ENCODE data around the gene UBE2J2. TPM values are rescaled to one million over a fixed set of nuclear protein-coding genes. Genes with fewer than 3 reads are reported as not detected.

UBE2J2 gene
- total RNA-seq, 1 experiment from 2014 or later, result 83.4 TPM

DNA sequence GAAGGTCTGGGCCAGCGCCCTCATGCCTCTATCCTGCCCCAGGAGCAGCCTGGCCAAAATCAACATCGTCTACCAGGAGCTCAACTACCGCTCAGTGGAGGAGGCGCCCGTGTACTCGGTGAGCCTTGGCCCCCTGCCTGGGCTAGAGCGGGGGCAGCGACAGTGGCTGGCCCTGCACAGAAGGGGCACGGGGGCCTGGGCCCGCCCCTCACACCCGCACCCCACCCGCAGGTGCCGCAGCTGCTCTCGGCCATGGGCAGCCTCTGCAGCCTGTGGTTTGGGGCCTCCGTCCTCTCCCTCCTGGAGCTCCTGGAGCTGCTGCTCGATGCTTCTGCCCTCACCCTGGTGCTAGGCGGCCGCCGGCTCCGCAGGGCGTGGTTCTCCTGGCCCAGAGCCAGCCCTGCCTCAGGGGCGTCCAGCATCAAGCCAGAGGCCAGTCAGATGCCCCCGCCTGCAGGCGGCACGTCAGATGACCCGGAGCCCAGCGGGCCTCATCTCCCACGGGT is 17.4 kb upstream of the UBE2J2 start:
- H3K23me2 ChIP-seq (ENCODE audit: insufficient read length, low read depth, low read length, poor library complexity, severe bottlenecking), result peaks cover 4% of the 10 kb centered on the region
- Mint-ChIP-seq H3K27me3 (ENCODE audit: low read depth) (peaks cover 2% of the 10 kb centered on the region), H3K9me3 (peaks cover 2 to 10% of the 10 kb centered on the region in 2 experiments; a peak in 2 of 5 replicates), H3K36me3 (ENCODE audit: insufficient read depth in 1 of 3, low read depth in 3 of 3) (no peaks in the 10 kb centered on the region), H3K27ac (no peak overlapping the region), H3K4me1 (peaks cover 0 to 9% of the 10 kb centered on the region in 2 experiments; a peak in 2 of 4 replicates), H3K4me3 (no peak overlapping the region)
- no peaks in the 10 kb centered on the region for H3K79me1 ChIP-seq (ENCODE audit: insufficient read depth, low read depth, low read length, poor library complexity, severe bottlenecking)
- no peaks in the 10 kb centered on the region for H3K27me3 ChIP-seq (ENCODE audit: insufficient read depth, low read length)
- no peak overlapping the region for H2AFZ ChIP-seq (ENCODE audit: low read length)
- H3K23ac ChIP-seq (ENCODE audit: insufficient read length, low read depth, low read length), result no peak overlapping the region
- no peak overlapping the region for H3K18ac ChIP-seq (ENCODE audit: insufficient read length, low read depth, low read length)
- no peak overlapping the region for H3K9ac ChIP-seq (ENCODE audit: extremely low read depth, insufficient read length, low read length)
- no peaks in the 10 kb centered on the region for H4K20me1 ChIP-seq (ENCODE audit: control insufficient read depth, insufficient read depth, insufficient read length)
- H3T11ph ChIP-seq (ENCODE audit: low read length), result no peak overlapping the region
- no peaks in the 10 kb centered on the region for H3K79me2 ChIP-seq (ENCODE audit: insufficient read depth, low read length)
- WGBS (ENCODE audit: extremely low coverage, insufficient read length, low lambda C conversion rate), result no CpG with 5 or more reads among the region's 28 CpGs
- no peak overlapping the region for H4K5ac ChIP-seq (ENCODE audit: insufficient read length, low read depth, low read length)
- no peaks in the 10 kb centered on the region for H3K4me1 ChIP-seq (ENCODE audit: insufficient read depth, low read length)
- no peak overlapping the region for H3K4me2 ChIP-seq (ENCODE audit: insufficient read depth, insufficient read length, low read length)
- H3K27ac ChIP-seq (ENCODE audit: insufficient read length, low read depth, low read length), result no peak overlapping the region
- no peak overlapping the region for H3K14ac ChIP-seq (ENCODE audit: insufficient read depth, low read length)
- H2BK5ac ChIP-seq (ENCODE audit: insufficient read length, low read length), result no peak overlapping the region
- H2BK20ac ChIP-seq (ENCODE audit: low read depth, low read length, poor library complexity, severe bottlenecking), result no peak overlapping the region
- no peak overlapping the region for H4K8ac ChIP-seq (replicated peaks; ENCODE audit: insufficient read length, low read depth, low read length)
- TF ChIP-seq, protein P1, sequence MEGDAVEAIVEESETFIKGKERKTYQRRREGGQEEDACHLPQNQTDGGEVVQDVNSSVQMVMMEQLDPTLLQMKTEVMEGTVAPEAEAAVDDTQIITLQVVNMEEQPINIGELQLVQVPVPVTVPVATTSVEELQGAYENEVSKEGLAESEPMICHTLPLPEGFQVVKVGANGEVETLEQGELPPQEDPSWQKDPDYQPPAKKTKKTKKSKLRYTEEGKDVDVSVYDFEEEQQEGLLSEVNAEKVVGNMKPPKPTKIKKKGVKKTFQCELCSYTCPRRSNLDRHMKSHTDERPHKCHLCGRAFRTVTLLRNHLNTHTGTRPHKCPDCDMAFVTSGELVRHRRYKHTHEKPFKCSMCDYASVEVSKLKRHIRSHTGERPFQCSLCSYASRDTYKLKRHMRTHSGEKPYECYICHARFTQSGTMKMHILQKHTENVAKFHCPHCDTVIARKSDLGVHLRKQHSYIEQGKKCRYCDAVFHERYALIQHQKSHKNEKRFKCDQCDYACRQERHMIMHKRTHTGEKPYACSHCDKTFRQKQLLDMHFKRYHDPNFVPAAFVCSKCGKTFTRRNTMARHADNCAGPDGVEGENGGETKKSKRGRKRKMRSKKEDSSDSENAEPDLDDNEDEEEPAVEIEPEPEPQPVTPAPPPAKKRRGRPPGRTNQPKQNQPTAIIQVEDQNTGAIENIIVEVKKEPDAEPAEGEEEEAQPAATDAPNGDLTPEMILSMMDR (conservative IDR thresholded peaks at IDR 0.05), result no peak
- no peak overlapping the region for H2BK120ac ChIP-seq (ENCODE audit: low read depth, low read length, poor library complexity, severe bottlenecking)
- no peak for DNase-seq
- no peak overlapping the region for H2BK15ac ChIP-seq (ENCODE audit: low read depth, low read length)
- H3K56ac ChIP-seq (ENCODE audit: insufficient read length, low read depth, low read length), result no peak overlapping the region
- H4K91ac ChIP-seq (ENCODE audit: insufficient read length, low read depth, low read length), result no peak overlapping the region
- H2BK12ac ChIP-seq (ENCODE audit: insufficient read length, low read depth, low read length), result no peak overlapping the region
- H3K9me3 ChIP-seq (ENCODE audit: control insufficient read depth, low read depth, low read length), result no peaks in the 10 kb centered on the region
- no peak overlapping the region for H2AK5ac ChIP-seq (ENCODE audit: insufficient read length, low read length)
- H3K4ac ChIP-seq (ENCODE audit: low read depth, low read length), result no peak overlapping the region

Data from H9 (cell line).